GM18499 (cell line): Measurements from ENCODE around the gene TSHZ3.

ENCODE experiments used
- ATAC-seq: cut with Tn5 transposase; IDR thresholded peaks from one replicate; pipeline ENCODE4 v1.9.1; 2021; ENCODE audit warnings: moderate number of reproducible peaks; ENCODE audit not compliant: insufficient read depth, unreplicated experiment

The TSHZ3 gene

DNA sequence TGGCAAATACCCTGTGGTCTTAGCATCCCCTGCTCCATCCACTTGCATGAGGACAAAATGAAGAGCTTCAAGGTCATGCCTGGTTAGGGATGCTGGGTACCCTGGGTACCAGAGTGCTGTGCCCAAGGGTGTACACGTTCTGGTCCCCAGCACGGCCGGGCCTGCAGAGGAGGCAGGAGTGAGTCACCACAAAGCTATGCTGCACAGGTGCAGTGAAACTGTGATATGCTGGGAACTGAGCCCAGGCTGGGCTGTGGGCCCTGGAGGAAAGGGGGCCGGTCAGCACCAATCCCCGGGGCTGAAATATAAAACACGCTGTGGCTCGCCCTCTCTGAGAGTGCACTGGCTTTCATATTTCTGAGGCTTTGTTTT is 95.1 kb downstream of the TSHZ3 start:
- no peak for ATAC-seq

DNA sequence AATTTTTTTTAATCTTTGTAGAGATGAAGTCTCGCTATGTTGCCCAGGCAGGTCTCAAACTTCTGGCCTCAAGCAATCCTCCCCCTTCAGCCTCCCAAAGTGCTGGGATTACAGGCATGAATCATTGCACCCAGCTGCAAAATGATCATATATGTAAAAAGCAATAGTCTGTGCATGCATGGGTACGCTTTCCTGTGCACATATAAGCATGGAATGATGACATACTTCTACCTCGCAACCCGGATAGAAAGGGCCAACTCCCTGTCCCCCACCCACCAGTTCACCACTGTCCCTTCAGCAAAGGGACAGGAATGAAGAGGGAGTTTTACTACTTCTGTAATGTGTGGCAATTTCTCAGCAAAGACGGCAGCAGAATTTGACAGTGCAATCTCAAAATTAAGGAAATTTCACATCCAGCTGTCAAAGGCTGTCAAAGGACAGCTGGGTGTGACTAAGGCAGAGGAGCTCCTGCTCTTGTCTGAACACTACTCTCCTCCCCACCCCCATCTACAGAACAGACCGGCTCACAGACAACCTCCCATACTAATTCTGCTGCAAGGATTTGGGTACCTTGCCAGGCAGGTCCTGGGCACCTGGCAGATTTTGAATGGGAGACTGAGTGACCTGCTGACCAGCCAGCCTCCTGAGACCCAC is 95.6 kb downstream of the TSHZ3 start:
- ATAC-seq, result no peak

DNA sequence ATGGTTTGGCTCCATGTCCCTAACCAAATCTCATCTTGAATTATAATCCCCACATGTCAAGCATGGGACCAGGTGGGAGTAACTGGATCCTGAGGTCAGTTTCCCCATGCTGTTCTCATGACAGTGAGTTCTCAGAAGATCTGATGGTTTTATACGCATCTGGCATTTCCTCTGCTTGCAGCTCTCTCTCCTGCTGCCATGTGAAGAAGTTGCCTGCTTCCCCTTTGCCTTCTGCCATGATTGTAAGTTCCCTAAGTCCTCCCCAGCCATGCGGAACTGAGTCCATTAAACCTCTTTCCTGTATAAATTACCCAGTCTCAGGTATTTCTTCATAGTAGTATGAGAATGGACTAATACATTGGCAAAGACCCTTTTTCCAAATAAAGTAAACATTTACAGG is 96.8 kb downstream of the TSHZ3 start:
- no peak for ATAC-seq

DNA sequence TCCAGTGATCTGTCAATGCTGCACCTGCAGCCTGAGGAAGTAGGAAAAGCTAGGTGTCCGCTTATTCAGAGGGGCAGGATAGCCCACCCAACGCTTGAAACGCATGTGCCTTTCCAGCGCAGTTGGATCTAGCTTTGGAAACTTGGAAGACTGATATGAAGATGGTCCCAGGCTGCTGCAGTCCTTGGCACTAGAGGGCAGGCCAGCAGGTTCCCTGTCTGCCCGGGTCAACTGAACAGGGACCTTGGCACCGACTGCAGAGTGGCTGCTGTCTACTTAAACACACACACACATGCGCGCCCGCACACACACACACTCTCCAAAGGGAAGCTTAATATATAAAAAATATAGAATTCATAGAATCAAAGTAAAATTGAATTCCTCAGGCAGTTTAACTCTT is 100.0 kb downstream of the TSHZ3 start:
- ATAC-seq, result no peak

DNA sequence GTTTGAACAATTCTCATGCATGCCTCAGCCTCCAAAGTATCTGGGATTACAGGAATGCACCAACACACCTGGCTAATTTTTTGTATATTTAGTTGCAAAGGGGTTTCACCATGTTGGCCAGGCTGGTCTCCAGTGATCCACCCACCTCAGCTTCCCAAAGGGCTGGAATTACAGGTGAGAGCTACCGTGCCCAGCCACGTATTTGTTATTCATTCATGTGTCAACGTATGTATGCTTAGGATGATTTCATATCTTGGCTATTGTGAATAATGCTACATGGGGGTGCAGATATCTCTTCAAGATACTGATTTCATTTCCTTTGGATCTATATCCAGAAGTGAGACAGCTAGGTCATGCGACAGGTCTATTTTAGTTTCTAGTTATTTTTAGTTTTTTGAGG is 113.4 kb downstream of the TSHZ3 start:
- ATAC-seq, result no peak

DNA sequence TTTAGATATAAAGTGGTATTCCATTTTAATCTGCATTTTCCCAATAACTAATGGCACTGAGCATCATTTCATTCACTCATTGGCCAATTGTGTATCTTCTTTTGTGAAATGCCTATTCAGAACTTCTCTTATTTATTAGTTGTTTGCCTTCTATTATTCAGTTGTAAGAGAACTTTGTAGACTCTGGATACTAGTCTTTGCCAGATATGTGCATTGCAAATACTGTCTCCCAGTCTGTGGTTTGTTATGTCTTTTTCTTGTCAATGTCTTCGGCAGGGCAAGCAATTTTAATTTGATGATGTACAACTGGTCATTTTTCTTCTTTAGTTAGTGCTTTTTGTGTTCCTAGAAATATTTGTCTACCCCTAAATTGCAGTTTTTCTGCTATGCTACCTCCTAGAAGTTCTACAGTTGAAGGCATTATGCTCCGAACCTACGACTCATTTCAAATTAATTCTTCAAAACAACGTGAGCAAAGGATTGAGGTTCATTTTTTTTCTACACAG is 115.9 kb downstream of the TSHZ3 start:
- no peak for ATAC-seq

DNA sequence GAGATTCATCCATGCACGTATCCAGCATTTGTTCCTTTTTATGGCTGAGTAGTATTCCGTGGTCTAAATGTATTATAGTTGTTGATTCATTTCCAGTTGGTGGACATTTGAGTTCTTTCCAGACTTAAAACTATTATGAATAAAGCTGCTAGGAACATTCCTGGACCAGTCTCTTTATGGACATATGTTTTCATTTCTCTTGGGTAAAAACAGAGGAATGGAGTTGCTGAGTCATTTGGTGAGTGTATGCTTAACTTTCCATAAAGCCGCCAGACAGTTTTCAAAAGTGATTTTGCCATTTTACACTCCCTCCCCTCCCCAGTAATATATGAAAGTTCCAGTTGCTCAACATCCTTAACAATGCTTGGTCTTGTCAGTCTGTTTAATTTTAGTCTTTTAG is 116.4 kb downstream of the TSHZ3 start:
- ATAC-seq, result no peak

DNA sequence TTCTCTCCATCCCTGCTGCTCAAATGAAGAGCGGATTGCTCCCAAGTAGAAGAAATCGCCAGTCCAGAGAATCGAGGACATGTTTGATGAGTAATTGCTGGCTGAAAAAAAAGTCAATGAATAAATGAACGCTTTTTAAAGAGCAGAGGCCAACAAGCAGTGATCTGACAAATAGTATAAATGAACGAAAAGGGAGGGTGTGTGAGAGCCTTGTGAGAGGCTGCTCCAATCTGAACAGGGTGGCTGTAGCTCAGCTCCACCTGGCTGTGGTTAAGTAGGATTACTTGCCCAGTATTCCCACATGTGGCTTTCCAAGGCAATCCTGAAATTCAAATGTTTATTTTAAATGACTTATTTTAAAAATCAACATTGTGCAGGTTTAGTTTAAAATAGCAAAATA is 117.1 kb downstream of the TSHZ3 start:
- no peak for ATAC-seq

DNA sequence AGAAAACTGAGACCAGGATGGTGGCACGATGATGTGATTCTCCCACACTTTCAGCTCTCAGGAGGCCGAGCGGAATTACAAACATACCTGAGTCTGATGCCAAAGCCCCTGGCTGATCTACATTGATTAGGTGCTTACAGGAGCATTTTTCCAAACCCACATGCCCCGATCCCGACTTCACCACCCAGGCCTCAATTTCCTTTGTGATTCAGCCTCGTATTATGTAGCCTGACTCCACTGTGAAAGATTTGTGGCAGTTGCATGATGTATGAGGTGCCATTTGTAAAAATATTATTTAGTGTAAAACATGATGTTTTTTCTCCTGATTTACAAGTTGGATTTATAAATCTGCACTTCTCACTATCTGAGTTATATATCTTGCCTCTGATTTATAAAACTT is 118.0 kb downstream of the TSHZ3 start:
- ATAC-seq, result no peak

DNA sequence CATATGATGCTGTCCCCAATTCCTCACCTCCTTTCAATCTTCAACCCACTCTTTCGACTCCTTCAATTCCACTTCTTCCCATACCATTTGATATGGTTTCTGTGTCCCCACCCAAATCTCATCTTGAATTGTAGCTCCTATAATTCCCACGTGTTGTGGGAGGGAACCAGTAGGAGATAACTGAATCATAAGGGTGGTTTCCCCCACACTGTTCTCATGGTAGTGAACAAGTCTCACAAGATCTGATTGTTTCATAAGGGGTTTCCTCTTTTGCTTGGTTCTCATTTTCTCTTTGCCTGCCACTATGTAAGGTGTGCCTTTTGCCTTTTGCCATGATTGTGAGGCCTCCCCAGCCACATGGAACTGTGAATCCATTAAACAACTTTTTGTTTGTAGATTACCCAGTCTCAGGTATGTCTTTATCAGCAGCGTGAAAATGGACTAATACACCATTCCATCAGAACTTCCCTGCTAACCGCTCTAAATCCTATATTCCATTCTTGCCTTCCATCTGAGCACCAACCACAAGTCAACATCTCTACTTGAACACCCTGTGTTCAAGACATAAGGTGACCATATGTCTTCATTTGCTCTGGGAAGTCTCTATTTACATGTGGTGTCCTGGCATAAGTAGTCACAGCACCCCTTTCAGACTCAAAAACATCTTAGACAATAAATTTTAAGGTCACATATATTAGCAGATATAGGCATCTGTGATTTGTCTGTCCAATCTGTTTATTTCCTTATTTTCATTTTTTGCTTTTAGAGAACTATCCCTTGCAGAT is 122.9 kb downstream of the TSHZ3 start:
- ATAC-seq, result no peak
